H1 (cell line): ENCODE data around the gene RPS6KA2. TPM values are rescaled to one million over a fixed set of nuclear protein-coding genes. Genes with fewer than 3 reads are reported as not detected.

Experiments
- CTCF ChIA-PET: fragments of 300-600 bp; sonication (Branson Sonifier 250); formaldehyde crosslinking; loops from one replicate; lab custom pipeline; 2021; ENCODE audit not compliant: partially characterized antibody; lab: Charles Lee
- POLR2A ChIA-PET: fragments of 300-600 bp; sonication (Branson Sonifier 250); formaldehyde crosslinking; loops from one replicate; lab custom pipeline; 2021; ENCODE audit warnings: inconsistent platforms; ENCODE audit not compliant: partially characterized antibody; lab: Charles Lee
- DNase-seq, 2 experiments: peaks; one replicate each; pipeline versions ENCODE4 v3.0.0 to v3.0.0-alpha.2; 2010 to 2022; ENCODE audit warnings: low spot score in 2 of 2, low read depth in 1 of 2, mixed read lengths in 1 of 2
- FAIRE-seq: peaks from 2 replicates; lab custom pipeline; 2011; peaks lifted over from hg19 to GRCh38; lab: Jason Lieb, UNC
- H2AFZ ChIP-seq: 2 replicates; pipeline ENCODE4 v1.8.1; 2012; ENCODE audit warnings: low read length, inconsistent platforms
- H2AK5ac ChIP-seq: 2 replicates; pipeline ENCODE4 v1.6.1; 2013; ENCODE audit warnings: low read depth, low read length
- H2BK120ac ChIP-seq: replicated peaks from 2 replicates; pipeline ENCODE3; 2013; ENCODE audit warnings: low read depth, low read length, inconsistent platforms
- H2BK12ac ChIP-seq: 2 replicates; pipeline ENCODE4 v1.6.1; 2013; ENCODE audit warnings: low read depth, low read length
- H2BK15ac ChIP-seq: 2 replicates; pipeline ENCODE4 v1.6.1; 2013; ENCODE audit warnings: low read length
- H2BK20ac ChIP-seq: 2 replicates; pipeline ENCODE4 v1.6.1; 2013; ENCODE audit warnings: low read length
- H2BK5ac ChIP-seq: 2 replicates; pipeline ENCODE4 v1.6.1; 2013; ENCODE audit warnings: low read depth, low read length
- H3K14ac ChIP-seq: 2 replicates; pipeline ENCODE4 v1.6.1; 2013; ENCODE audit warnings: inconsistent platforms; ENCODE audit not compliant: insufficient read length
- H3K18ac ChIP-seq: 2 replicates; pipeline ENCODE4 v1.6.1; 2013; ENCODE audit warnings: low read length; ENCODE audit errors: extremely low read depth
- H3K23ac ChIP-seq: 2 replicates; pipeline ENCODE4 v1.6.1; 2013; ENCODE audit warnings: inconsistent platforms; ENCODE audit not compliant: insufficient read length
- H3K23me2 ChIP-seq: 2 replicates; pipeline ENCODE4 v1.6.1; 2013; ENCODE audit warnings: low read depth, low read length
- H3K27ac ChIP-seq: 2 replicates; pipeline ENCODE4 v1.6.1; 2011; ENCODE audit warnings: low read depth, low read length, inconsistent platforms
- H3K27me3 ChIP-seq, 4 experiments: replicated peaks in 1 of 4; 1 replicate in 1 of 4; 2 replicates in 3 of 4; pipeline versions ENCODE4 v1.6.1 to v1.8.1; 2011 to 2013; ENCODE audit warnings: low read length in 3 of 4, mild to moderate bottlenecking in 3 of 4, inconsistent platforms in 2 of 4, mixed read lengths in 2 of 4, moderate library complexity in 1 of 4; ENCODE audit not compliant: control insufficient read depth in 3 of 4, insufficient read depth in 3 of 4; ENCODE audit errors: extremely low read depth in 1 of 4
- H3K36me3 ChIP-seq, 4 experiments: 2 replicates each; pipeline versions ENCODE4 v1.6.1 to v1.8.1; 2011 to 2013; ENCODE audit warnings: mild to moderate bottlenecking in 4 of 4, low read length in 3 of 4, moderate library complexity in 2 of 4, control low read depth in 1 of 4, inconsistent platforms in 1 of 4; ENCODE audit not compliant: insufficient read depth in 4 of 4, control insufficient read depth in 2 of 4
- H3K4ac ChIP-seq: replicated peaks from 2 replicates; pipeline ENCODE3; 2013; ENCODE audit warnings: low read length, low read depth, mixed read lengths, inconsistent platforms; ENCODE audit not compliant: insufficient read length
- H3K4me1 ChIP-seq, 4 experiments: replicated peaks in 1 of 4; 1 replicate in 1 of 4; 2 replicates in 3 of 4; pipeline versions ENCODE4 v1.6.1 to v1.8.1; 2011 to 2013; ENCODE audit warnings: low read length in 3 of 4, inconsistent platforms in 2 of 4, mixed read lengths in 1 of 4; ENCODE audit not compliant: insufficient read depth in 4 of 4, control insufficient read depth in 3 of 4
- H3K4me2 ChIP-seq, 2 experiments: 2 replicates each; pipeline versions ENCODE4 v1.6.1 to v1.8.1; 2011 to 2013; ENCODE audit warnings: low read depth in 2 of 2, low read length in 2 of 2, control low read depth in 1 of 2, inconsistent platforms in 1 of 2, mild to moderate bottlenecking in 1 of 2; ENCODE audit not compliant: insufficient read depth in 1 of 2
- H3K4me3 ChIP-seq, 4 experiments: fragments of 200-600, 300-600 bp in 1 of 4; sonication (generic), shearing (Covaris generic), sonication (Bioruptor Twin) in 1 of 4; 2 replicates each; pipeline versions ENCODE4 v1.5.1 to v1.8.1; 2011 to 2016; ENCODE audit warnings: low read length in 4 of 4, low read depth in 3 of 4, control low read depth in 2 of 4, inconsistent platforms in 2 of 4, mild to moderate bottlenecking in 2 of 4, mixed read lengths in 1 of 4, moderate library complexity in 1 of 4; ENCODE audit not compliant: insufficient read depth in 2 of 4; ENCODE audit errors: extremely low read depth in 1 of 4
- H3K56ac ChIP-seq: replicated peaks from 2 replicates; pipeline ENCODE3; 2013; ENCODE audit warnings: low read depth, mild to moderate bottlenecking, mixed read lengths, low read length, inconsistent platforms; ENCODE audit not compliant: insufficient read length
- H3K79me1 ChIP-seq: 2 replicates; pipeline ENCODE4 v1.6.1; 2013; ENCODE audit warnings: low read depth, low read length, control low read depth
- H3K79me2 ChIP-seq, 2 experiments: 2 replicates each; pipeline versions ENCODE4 v1.6.1 to v1.8.1; 2012 to 2013; ENCODE audit warnings: low read length in 2 of 2, mild to moderate bottlenecking in 2 of 2, inconsistent platforms in 1 of 2; ENCODE audit not compliant: insufficient read depth in 2 of 2, control insufficient read depth in 1 of 2
- H3K9ac ChIP-seq, 4 experiments: replicated peaks in 1 of 4; 1 replicate in 1 of 4; 2 replicates in 3 of 4; pipeline versions ENCODE4 v1.6.1 to v1.8.1; 2011 to 2013; ENCODE audit warnings: low read depth in 3 of 4, low read length in 3 of 4, control low read depth in 2 of 4, mild to moderate bottlenecking in 2 of 4, moderate library complexity in 2 of 4, inconsistent platforms in 1 of 4; ENCODE audit errors: extremely low read depth in 1 of 4
- H3K9me3 ChIP-seq, 2 experiments: 2 replicates each; pipeline versions ENCODE4 v1.6.1 to v1.8.1; 2012 to 2013; ENCODE audit warnings: mild to moderate bottlenecking in 2 of 2, moderate library complexity in 2 of 2, control low read depth in 1 of 2, inconsistent platforms in 1 of 2, low read depth in 1 of 2, low read length in 1 of 2, mixed read lengths in 1 of 2; ENCODE audit not compliant: insufficient read depth in 2 of 2
- H4K20me1 ChIP-seq, 2 experiments: replicated peaks in 1 of 2; 2 replicates each; pipeline versions ENCODE3 to v1.8.1; 2011 to 2013; ENCODE audit warnings: inconsistent platforms in 2 of 2, low read length in 2 of 2, mild to moderate bottlenecking in 1 of 2; ENCODE audit not compliant: insufficient read depth in 2 of 2, control insufficient read depth in 1 of 2
- H4K5ac ChIP-seq: 2 replicates; pipeline ENCODE4 v1.6.1; 2013; ENCODE audit warnings: low read length, low read depth, mixed read lengths, inconsistent platforms; ENCODE audit not compliant: insufficient read length
- H4K8ac ChIP-seq: 2 replicates; pipeline ENCODE4 v1.8.0; 2013; ENCODE audit warnings: mild to moderate bottlenecking, moderate library complexity, low read length, inconsistent platforms; ENCODE audit not compliant: insufficient read depth; ENCODE audit errors: extremely low read depth
- H4K91ac ChIP-seq: replicated peaks from 2 replicates; pipeline ENCODE3; 2013; ENCODE audit warnings: low read length, mixed read lengths, inconsistent platforms; ENCODE audit not compliant: insufficient read length
- CHD1 ChIP-seq: IDR thresholded peaks from 2 replicates; pipeline ENCODE4 v1.6.1; 2012; ENCODE audit warnings: low read depth, low read length, improper control_type of control experiment
- FOSL1 ChIP-seq: IDR thresholded peaks from 2 replicates; pipeline ENCODE4 v1.6.1; 2011; ENCODE audit warnings: mild to moderate bottlenecking, low read depth, low read length, moderate library complexity; ENCODE audit not compliant: insufficient read depth
- HDAC6 ChIP-seq: IDR thresholded peaks from one replicate; pipeline ENCODE4 v1.7.1; 2012; ENCODE audit warnings: low read depth, mild to moderate bottlenecking, inconsistent platforms, low read length, moderate library complexity
- NANOG ChIP-seq: IDR thresholded peaks from 2 replicates; pipeline ENCODE4 v1.6.1; 2011; ENCODE audit warnings: low read length, low read depth, mild to moderate bottlenecking, inconsistent platforms; ENCODE audit not compliant: insufficient read depth, poor library complexity, severe bottlenecking
- POLR2A ChIP-seq, 2 experiments: IDR thresholded peaks; 1 replicate in 1 of 2; 2 replicates in 1 of 2; pipeline ENCODE4 v1.6.1; 2011; ENCODE audit warnings: low read depth in 2 of 2, low read length in 2 of 2, mild to moderate bottlenecking in 2 of 2; ENCODE audit errors: control extremely low read depth in 1 of 2
- POLR2AphosphoS5 ChIP-seq: IDR thresholded peaks from 2 replicates; pipeline ENCODE4 v1.6.1; 2011; ENCODE audit warnings: low read depth, low read length
- SIN3A ChIP-seq, 2 experiments: IDR thresholded peaks in 1 of 2; conservative IDR thresholded peaks in 1 of 2; 2 replicates each; pipeline ENCODE4 v1.6.1; 2011 to 2012; ENCODE audit warnings: low read length in 2 of 2, improper control_type of control experiment in 1 of 2, low read depth in 1 of 2, mild to moderate bottlenecking in 1 of 2
- SIX5 ChIP-seq: IDR thresholded peaks from 2 replicates; pipeline ENCODE4 v1.6.1; 2011; ENCODE audit warnings: mild to moderate bottlenecking, low read depth, low read length
- SUZ12 ChIP-seq: fragments of 200-600 bp; sonication (generic); IDR thresholded peaks from 2 replicates; pipeline ENCODE4 v1.6.1; 2012; ENCODE audit warnings: mild to moderate bottlenecking, inconsistent platforms, low read length, moderate library complexity, mixed read lengths
- TEAD4 ChIP-seq: IDR thresholded peaks from 2 replicates; pipeline ENCODE4 v1.6.1; 2012; ENCODE audit warnings: low read depth, low read length, inconsistent platforms, mixed read lengths
- YY1 ChIP-seq: IDR thresholded peaks from 2 replicates; pipeline ENCODE4 v1.6.1; 2011; ENCODE audit warnings: low read depth, mild to moderate bottlenecking, low read length
- WGBS, 2 experiments: shearing (Covaris generic) in 1 of 2; methylation state at CpG; one replicate each; pipeline versions ENCODE4 v1.1.6 to v1.1.7; 2013 to 2015; ENCODE audit warnings: low lambda C conversion rate in 2 of 2, mixed read lengths in 2 of 2, inconsistent platforms in 1 of 2, low coverage in 1 of 2, missing lambda C conversion rate in 1 of 2; ENCODE audit not compliant: insufficient replicate concordance in 2 of 2, insufficient coverage in 1 of 2, insufficient read length in 1 of 2; ENCODE audit errors: extremely low coverage in 1 of 2, missing lambda C conversion rate in 1 of 2; 5-methylcytosine and 5-hydroxymethylcytosine counted together
- polyA plus RNA-seq, 7 experiments: library from polyadenylated mRNA; depleted of rRNA in 3 of 7; stranded (reverse) in 5 of 7; unstranded in 2 of 7; fragments of >200 nt in 5 of 7; fragments of 200-250 nt in 2 of 7; gene quantifications; 1 replicate in 5 of 7; 2 replicates in 1 of 7; 4 replicates in 1 of 7; pipeline versions ENCODE4 v1.2.1 to v1.2.3, GENCODE V29; 2011 to 2013; ENCODE audit warnings: missing spikeins in 2 of 7, mixed read lengths in 2 of 7
- total RNA-seq: library from RNA; stranded (reverse); fragmentation: NEBNext Ultra II Directional; extraction: Animal tissue kit (Norgen Biotek cat#: 25700); gene quantifications from 2 replicates; pipeline ENCODE4 v1.2.1, GENCODE V29; 2021
- TF ChIP-seq, protein P1 (sequence below): IDR thresholded peaks from 2 replicates; pipeline ENCODE4 v1.6.1; 2011; ENCODE audit warnings: low read length, improper control_type of control experiment
- TF ChIP-seq, protein P2 (sequence below): IDR thresholded peaks from 2 replicates; pipeline ENCODE4 v1.6.1; 2011; ENCODE audit warnings: low read depth, mild to moderate bottlenecking, low read length; ENCODE audit not compliant: insufficient read depth

Gene RPS6KA2
- total and polyA plus RNA-seq, 2 of the 8 experiments (the other 6 are each of a cell fraction or from before 2014, with no cell fraction given), result 8.8 to 25.7 TPM

DNA sequence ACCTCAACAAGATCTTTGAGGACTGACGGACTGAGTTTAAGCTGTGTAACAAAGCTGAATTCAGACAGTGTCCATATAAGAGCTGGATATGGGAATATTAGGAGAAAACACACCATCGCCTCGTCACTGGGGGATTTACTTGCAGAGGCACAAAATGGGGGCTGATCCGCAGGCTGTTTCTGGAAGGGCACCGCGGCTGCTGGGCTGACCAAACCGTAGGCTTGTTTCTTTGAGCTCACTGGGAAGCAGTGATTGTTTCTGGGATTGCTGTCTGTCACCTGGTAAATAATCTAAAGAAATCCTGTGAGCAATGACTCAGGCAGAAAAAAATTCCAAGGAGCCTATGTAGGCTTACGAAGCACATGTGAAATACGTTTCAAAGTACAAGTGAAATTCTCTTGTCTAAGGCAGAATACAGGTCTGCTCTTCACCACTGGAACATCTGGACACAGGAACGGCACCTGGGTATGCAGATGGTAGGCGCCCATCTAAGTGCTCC lies 180.4 kb downstream of the RPS6KA2 start:
- FAIRE-seq (no peak), DNase-seq (no peak)
- WGBS, 2 experiments, result 84% methylated on average over 11 of the region's 11 CpGs; no CpG with 5 or more reads in 1 of the 2 experiments
- Histone ChIP-seq H3K4ac (no peak overlapping the region), H4K5ac (no peak overlapping the region), H3K9ac (no peak overlapping the region), H4K8ac (no peak overlapping the region), H4K91ac (no peak overlapping the region), H3K4me3 (no peak overlapping the region), H2BK5ac (no peak overlapping the region), H3K27ac (no peak overlapping the region), H3K79me2 (no peaks in the 10 kb centered on the region), H2BK12ac (no peak overlapping the region), H3K9me3 (peaks cover 0 to 3% of the 10 kb centered on the region in 2 experiments; a peak in 1 of 4 replicates), H2BK15ac (no peak overlapping the region), H3K4me2 (no peak overlapping the region), H3K4me1 (no peaks in the 10 kb centered on the region), H4K20me1 (peaks cover 0 to 2% of the 10 kb centered on the region in 2 experiments), H3K56ac (no peak overlapping the region), H3K36me3 (peaks cover 0 to 17% (median 2%) of the 10 kb centered on the region in 4 experiments; a peak in 3 of 8 replicates), H2AFZ (no peak overlapping the region), H3K14ac (no peak overlapping the region), H3K18ac (no peak overlapping the region), H3K27me3 (no peaks in the 10 kb centered on the region), H2BK20ac (no peak overlapping the region), H2BK120ac (no peak overlapping the region), H3K79me1 (no peaks in the 10 kb centered on the region), H2AK5ac (no peak overlapping the region), H3K23ac (no peak overlapping the region), H3K23me2 (no peaks in the 10 kb centered on the region)
- POLR2A ChIA-PET, result no interaction called here
- CTCF ChIA-PET, result interaction anchor here (0.8 to 1.4 kb wide), 2 partner anchors 11 to 133 kb away, joined by 3 to 4 read pairs; no protein-coding TSS in a partner anchor
- TF ChIP-seq SIX5 (no peak), FOSL1 (no peak), YY1 (no peak), NANOG (no peak), POLR2A (IDR thresholded peaks at IDR 0.05; ENCODE audit: control extremely low read depth in 1 of 2, low read depth in 2 of 2, low read length in 2 of 2) (no peak), SIN3A (conservative IDR thresholded peaks at IDR 0.05 in 1 of 2, IDR thresholded peaks at IDR 0.05 in 1 of 2; ENCODE audit: low read depth in 1 of 2, low read length in 2 of 2) (no peak), HDAC6 (no peak), POLR2AphosphoS5 (no peak), TEAD4 (no peak), SUZ12 (no peak), CHD1 (no peak)
- TF ChIP-seq, protein P1, sequence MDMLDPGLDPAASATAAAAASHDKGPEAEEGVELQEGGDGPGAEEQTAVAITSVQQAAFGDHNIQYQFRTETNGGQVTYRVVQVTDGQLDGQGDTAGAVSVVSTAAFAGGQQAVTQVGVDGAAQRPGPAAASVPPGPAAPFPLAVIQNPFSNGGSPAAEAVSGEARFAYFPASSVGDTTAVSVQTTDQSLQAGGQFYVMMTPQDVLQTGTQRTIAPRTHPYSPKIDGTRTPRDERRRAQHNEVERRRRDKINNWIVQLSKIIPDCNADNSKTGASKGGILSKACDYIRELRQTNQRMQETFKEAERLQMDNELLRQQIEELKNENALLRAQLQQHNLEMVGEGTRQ, result no peak
- TF ChIP-seq, protein P2, sequence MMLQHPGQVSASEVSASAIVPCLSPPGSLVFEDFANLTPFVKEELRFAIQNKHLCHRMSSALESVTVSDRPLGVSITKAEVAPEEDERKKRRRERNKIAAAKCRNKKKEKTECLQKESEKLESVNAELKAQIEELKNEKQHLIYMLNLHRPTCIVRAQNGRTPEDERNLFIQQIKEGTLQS, result no peak
